Neural progenitor cell (in vitro differentiated cells): ENCODE measurements around the gene PPTC7.
"Not testable (repeated sequence)": the region's sequence is repeated elsewhere in the genome, so short reads cannot be mapped to it uniquely, and the experiment has no call there.

Experiments
- CTCF ChIP-seq: fragments of 200-600 bp; sonication (generic); IDR thresholded peaks from 2 replicates; pipeline ENCODE4 v1.5.1; 2017; ENCODE audit warnings: antibody characterized with exemption, mild to moderate bottlenecking
- EZH2phosphoT487 ChIP-seq: fragments of 200-600 bp; sonication (generic); IDR thresholded peaks from 2 replicates; pipeline ENCODE4 v1.6.1; 2017; ENCODE audit warnings: antibody characterized with exemption

GRCh38 chr12:110545259-110545658 is 37.9 kb downstream of the PPTC7 start:
- not testable (repeated sequence) for TF ChIP-seq CTCF, EZH2phosphoT487
